ENCODE data around the gene SEMA6B. TPM values are rescaled to one million over a fixed set of nuclear protein-coding genes. Genes with fewer than 3 reads are reported as not detected.
A peak's percentile ranks its signal among the peaks of the same experiment; 100 is the strongest.

SEMA6B gene
- total and polyA plus RNA-seq, 8 donors, result 1.2 to 6.7 (median 2.0) TPM; not detected in 1

DNA sequence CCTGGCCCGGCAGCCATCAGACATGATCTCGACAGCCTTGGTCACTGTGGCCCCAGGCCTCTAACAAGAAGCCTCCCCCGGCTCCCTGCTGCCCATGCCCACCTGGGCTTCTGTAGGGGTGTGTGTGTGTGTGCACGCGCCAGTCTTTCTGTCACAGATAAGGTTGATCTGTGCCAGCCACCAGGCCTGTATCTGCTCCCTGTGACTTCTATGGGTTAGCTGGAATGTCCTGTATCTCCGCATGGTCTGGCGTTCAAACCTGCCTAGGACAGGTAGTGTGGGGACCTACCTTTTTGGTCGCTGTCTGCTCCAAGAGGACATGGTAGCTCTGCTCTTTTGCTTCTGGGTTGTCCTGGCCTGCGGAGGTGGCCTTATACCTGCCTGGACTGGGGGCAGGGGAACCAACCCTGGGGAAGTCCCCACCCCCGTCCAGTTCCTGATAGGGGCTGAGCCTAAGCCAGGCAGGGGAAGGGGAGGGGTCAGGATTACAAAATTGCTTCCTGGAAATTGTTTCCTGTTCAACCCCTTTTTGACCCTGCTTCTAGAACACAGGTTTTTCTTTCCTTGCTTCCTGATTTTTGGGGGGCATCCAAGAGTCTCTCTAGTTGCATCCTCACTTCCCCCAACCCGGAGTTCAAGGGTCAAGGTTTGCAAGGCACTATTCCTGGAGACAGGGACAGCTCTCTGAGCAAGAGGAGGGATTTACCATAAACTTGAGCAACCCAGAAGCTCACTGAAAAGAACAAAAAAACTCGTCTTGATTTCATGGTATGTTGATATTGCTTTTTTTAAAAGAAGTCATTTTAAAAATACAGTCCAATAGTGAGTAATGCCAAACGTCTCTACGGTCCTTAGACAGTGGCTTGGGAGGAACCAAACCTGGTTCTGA lies 19.5 kb downstream of the SEMA6B start, which contains the start of gene LRG1:
Gene LRG1, minus strand, starts transcription at position 344 of the 889 bp plus-strand sequence. Its CDS starts 23 bp downstream, at position 321.
- Histone ChIP-seq H3K4me1 (peaks cover 12 to 49% (median 45%) of the 10 kb centered on the region in 4 donors), H3K4me3 (peak within 1 kb of the TSS; percentile 25 to 50 (median 30)), H3K36me3 (no peaks in the 10 kb centered on the region), H3K27me3 (peaks cover 0 to 41% (median 10%) of the 10 kb centered on the region in 3 donors), H3K9me3 (peaks cover 0 to 6% (median 0%) of the 10 kb centered on the region in 4 donors), H3K27ac (peak within 1 kb of the TSS; percentile 68 to 90 (median 75))
- intact Hi-C loops (cut with DNase I; ENCODE audit: low total_unique reads), result no loop called here
- 23 to 37% (median 28%) methylated on average over 11 to 14 of the region's 14 CpGs for WGBS, 5 donors
- TF ChIP-seq POLR2AphosphoS5 (IDR thresholded peaks at IDR 0.05) (peak in 2 of 3 donors; percentile 96 to 97), POLR2A (IDR thresholded peaks at IDR 0.05) (peak in 2 of 4 donors; percentile 70 to 74)
- TF ChIP-seq, protein P1, sequence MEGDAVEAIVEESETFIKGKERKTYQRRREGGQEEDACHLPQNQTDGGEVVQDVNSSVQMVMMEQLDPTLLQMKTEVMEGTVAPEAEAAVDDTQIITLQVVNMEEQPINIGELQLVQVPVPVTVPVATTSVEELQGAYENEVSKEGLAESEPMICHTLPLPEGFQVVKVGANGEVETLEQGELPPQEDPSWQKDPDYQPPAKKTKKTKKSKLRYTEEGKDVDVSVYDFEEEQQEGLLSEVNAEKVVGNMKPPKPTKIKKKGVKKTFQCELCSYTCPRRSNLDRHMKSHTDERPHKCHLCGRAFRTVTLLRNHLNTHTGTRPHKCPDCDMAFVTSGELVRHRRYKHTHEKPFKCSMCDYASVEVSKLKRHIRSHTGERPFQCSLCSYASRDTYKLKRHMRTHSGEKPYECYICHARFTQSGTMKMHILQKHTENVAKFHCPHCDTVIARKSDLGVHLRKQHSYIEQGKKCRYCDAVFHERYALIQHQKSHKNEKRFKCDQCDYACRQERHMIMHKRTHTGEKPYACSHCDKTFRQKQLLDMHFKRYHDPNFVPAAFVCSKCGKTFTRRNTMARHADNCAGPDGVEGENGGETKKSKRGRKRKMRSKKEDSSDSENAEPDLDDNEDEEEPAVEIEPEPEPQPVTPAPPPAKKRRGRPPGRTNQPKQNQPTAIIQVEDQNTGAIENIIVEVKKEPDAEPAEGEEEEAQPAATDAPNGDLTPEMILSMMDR (IDR thresholded peaks at IDR 0.05), result no peak
- DNase-seq, result peak; percentile 90

DNA sequence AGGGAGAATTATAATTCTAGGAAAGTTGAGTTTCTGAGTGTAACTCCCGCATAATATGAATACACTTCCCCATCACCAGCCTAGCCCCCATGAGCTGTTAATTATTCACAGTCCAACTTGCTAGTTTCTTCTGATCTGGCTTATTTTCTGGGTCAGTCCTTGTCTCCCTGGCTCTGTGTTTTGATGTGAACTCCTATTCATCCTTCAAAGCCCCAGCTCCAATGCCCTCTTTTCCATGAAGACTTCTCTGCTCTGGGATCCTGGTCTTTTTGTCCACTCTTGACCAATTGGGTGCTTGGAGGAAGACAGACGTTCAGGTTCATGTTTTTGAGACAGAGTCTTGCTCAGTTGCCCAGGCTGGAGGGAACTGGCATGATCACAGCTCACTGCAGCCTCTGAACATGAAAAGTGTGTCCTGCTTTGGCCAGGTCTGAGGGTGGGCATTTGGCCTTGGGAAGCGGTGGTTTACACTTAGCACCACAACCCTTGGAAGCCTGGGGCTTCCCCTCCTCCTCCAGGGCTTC lies 20.3 kb downstream of the SEMA6B start:
- H3K4me1 ChIP-seq, result peaks cover 12 to 56% (median 53%) of the 10 kb centered on the region in 4 donors
- H3K4me3 ChIP-seq, result peak overlapping the region; percentile 25 to 50 (median 30)
- H3K36me3 ChIP-seq, result no peaks in the 10 kb centered on the region
- intact Hi-C loops (cut with DNase I; ENCODE audit: low total_unique reads), result no loop called here
- peaks cover 0 to 46% (median 12%) of the 10 kb centered on the region in 3 donors for H3K27me3 ChIP-seq
- H3K9me3 ChIP-seq, result peaks cover 0 to 6% (median 0%) of the 10 kb centered on the region in 4 donors
- WGBS, 5 donors, result 60 to 78% (median 64%) methylated on average over 3 of the region's 3 CpGs
- H3K27ac ChIP-seq, result peak overlapping the region; percentile 59 to 90 (median 75)
- no peak for DNase-seq
- TF ChIP-seq POLR2AphosphoS5 (IDR thresholded peaks at IDR 0.05), result no peak
- TF ChIP-seq EP300 (IDR thresholded peaks at IDR 0.05), result no peak
- TF ChIP-seq POLR2A (IDR thresholded peaks at IDR 0.05), result no peak
- TF ChIP-seq, protein P1 (IDR thresholded peaks at IDR 0.05), result no peak

DNA sequence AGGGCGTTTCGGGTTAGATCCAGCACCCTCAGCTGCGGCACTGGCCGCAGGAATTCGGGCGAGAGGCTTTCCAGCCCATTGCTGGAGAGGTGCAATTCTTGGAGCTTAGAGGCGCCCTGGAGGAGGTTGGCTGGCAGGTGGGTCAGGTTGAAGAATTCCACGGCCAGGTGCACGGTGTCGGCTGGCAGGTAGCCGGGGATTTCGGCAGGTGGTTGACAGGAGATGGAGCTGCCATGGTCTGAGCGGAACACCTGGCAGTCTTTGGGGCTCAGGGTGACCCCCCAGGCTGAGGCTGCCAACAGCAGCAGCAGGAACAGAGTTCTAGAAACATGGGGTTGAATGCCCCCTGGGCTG lies 20.9 kb downstream of the SEMA6B start:
- Histone ChIP-seq H3K4me1 (peaks cover 12 to 61% (median 56%) of the 10 kb centered on the region in 4 donors), H3K27ac (peak overlapping the region in 3 of 5 donors; percentile 73 to 90 (median 89)), H3K27me3 (peaks cover 0 to 46% (median 12%) of the 10 kb centered on the region in 3 donors), H3K36me3 (no peaks in the 10 kb centered on the region), H3K9me3 (peaks cover 0 to 6% (median 0%) of the 10 kb centered on the region in 4 donors), H3K4me3 (peak overlapping the region in 2 of 4 donors; percentile 33 to 50)
- no peak for DNase-seq
- TF ChIP-seq POLR2AphosphoS5 (IDR thresholded peaks at IDR 0.05), result no peak
- TF ChIP-seq, protein P1 (IDR thresholded peaks at IDR 0.05), result no peak
- no peak for TF ChIP-seq POLR2A (IDR thresholded peaks at IDR 0.05)
- no peak for TF ChIP-seq EP300 (IDR thresholded peaks at IDR 0.05)
- WGBS, 5 donors, result 89 to 95% (median 92%) methylated on average over 11 to 13 of the region's 13 CpGs
- intact Hi-C loops (cut with DNase I; ENCODE audit: low total_unique reads), result no loop called here

DNA sequence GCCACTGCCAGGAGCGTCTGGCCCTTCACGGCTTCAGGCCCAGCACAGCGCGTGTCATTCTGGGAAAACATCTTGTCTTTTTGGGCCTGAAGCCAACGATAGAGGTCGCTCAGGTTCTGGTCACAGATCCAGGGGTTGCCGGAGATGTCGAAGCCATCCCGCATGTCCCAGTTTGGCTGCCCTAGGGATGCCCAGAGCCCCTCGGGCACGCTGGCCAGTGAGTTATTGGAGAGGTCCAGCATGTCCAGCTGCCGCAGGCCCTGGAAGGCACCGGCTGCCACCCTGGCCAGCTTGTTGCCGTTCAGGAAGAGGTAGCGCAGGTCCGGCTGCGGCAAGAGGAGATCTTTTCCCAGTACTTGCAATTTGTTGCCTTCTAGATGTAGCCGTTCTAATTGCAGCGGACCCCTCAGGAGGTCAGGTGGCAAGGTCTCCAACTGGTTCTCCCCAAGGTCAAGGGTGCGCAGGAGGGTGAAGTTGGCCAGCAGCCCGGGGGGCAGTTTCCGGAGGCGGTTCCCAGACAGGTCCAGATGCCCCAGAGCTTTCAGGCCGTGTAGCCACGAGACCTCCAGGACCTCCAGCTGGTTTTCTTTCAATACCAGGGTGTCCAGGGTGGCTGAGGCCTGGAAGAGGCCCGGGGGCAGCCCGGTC lies 21.4 kb downstream of the SEMA6B start:
- H3K27ac ChIP-seq, result peak overlapping the region in 2 of 5 donors; percentile 89 to 90
- peaks cover 0 to 46% (median 12%) of the 10 kb centered on the region in 3 donors for H3K27me3 ChIP-seq
- peaks cover 12 to 61% (median 56%) of the 10 kb centered on the region in 4 donors for H3K4me1 ChIP-seq
- peak overlapping the region in 2 of 4 donors; percentile 33 to 50 for H3K4me3 ChIP-seq
- peaks cover 0 to 6% (median 0%) of the 10 kb centered on the region in 4 donors for H3K9me3 ChIP-seq
- TF ChIP-seq POLR2A (IDR thresholded peaks at IDR 0.05) (no peak), POLR2AphosphoS5 (IDR thresholded peaks at IDR 0.05) (no peak), EP300 (IDR thresholded peaks at IDR 0.05) (no peak)
- TF ChIP-seq, protein P1 (IDR thresholded peaks at IDR 0.05), result no peak
- intact Hi-C loops (cut with DNase I; ENCODE audit: low total_unique reads), result no loop called here
- no peak for DNase-seq
- H3K36me3 ChIP-seq, result no peaks in the 10 kb centered on the region
- 78 to 88% (median 83%) methylated on average over 22 to 27 of the region's 27 CpGs for WGBS, 5 donors

Data from stomach (tissue), 9 donors.